Naive thymus-derived CD8-positive, alpha-beta T cell (primary cell): ENCODE data around the gene SYK. TPM values are rescaled to one million over a fixed set of nuclear protein-coding genes. Genes with fewer than 3 reads are reported as not detected.

ENCODE experiments used
- ATAC-seq, 2 donors: fragments of 150-1000 bp; cut with Tn5 transposase in 1 of 2; sonication (Bioruptor Pico), chemical (Tn5 transposase) in 1 of 2; 1 replicate in 1 of 2; 2 replicates in 1 of 2; pipeline ENCODE4 v1.10.0; 2021; ENCODE audit warnings: mild to moderate bottlenecking in 2 of 2, moderate library complexity in 2 of 2
- POLR2A ChIA-PET: fragments of 350-600 bp; sonication (Branson Sonifier 250); formaldehyde crosslinking; loops from one replicate; lab custom pipeline; 2021; ENCODE audit warnings: antibody characterized with exemption; lab: Charles Lee
- DNase-seq, 10 donors: peaks; one replicate each; pipeline versions ENCODE4 v3.0.0 to v3.0.0-alpha.2; 2020 to 2022
- H3K27ac Mint-ChIP-seq, 10 donors: one replicate each; pipeline ENCODE4 v1.8.0; 2020 to 2022; ENCODE audit warnings: mild to moderate bottlenecking in 10 of 10, mixed read lengths in 10 of 10, moderate library complexity in 4 of 10, inconsistent platforms in 1 of 10
- H3K27me3 Mint-ChIP-seq, 5 donors: one replicate each; pipeline ENCODE4 v1.8.0; 2021 to 2022; ENCODE audit warnings: mixed read lengths in 5 of 5
- H3K36me3 Mint-ChIP-seq, 3 donors: one replicate each; pipeline ENCODE4 v1.8.0; 2020 to 2022; ENCODE audit warnings: mixed read lengths in 3 of 3, mild to moderate bottlenecking in 2 of 3, inconsistent platforms in 1 of 3
- H3K4me1 Mint-ChIP-seq, 4 donors: one replicate each; pipeline ENCODE4 v1.8.0; 2021 to 2022; ENCODE audit warnings: mixed read lengths in 4 of 4
- H3K4me3 Mint-ChIP-seq, 10 donors: one replicate each; pipeline ENCODE4 v1.8.0; 2020 to 2022; ENCODE audit warnings: mild to moderate bottlenecking in 10 of 10, mixed read lengths in 10 of 10, moderate library complexity in 6 of 10, inconsistent platforms in 1 of 10
- H3K9me3 Mint-ChIP-seq, 9 donors: one replicate each; pipeline ENCODE4 v1.8.0; 2020 to 2022; ENCODE audit warnings: mixed read lengths in 9 of 9, mild to moderate bottlenecking in 3 of 9, inconsistent platforms in 1 of 9, moderate library complexity in 1 of 9
- polyA plus RNA-seq, 3 donors: library from polyadenylated mRNA; unstranded; fragments of 300-500 nt; fragmentation: Illumina TruSeq; gene quantifications; one replicate each; pipeline ENCODE4 v1.2.3, GENCODE V29; 2021
- total RNA-seq, 8 experiments: library from RNA in 2 of 8; stranded (reverse) in 2 of 8; gene quantifications; one replicate each; pipeline ENCODE4 v1.2.3 and lab custom pipeline; 2021 to 2026

The SYK gene
- total and polyA plus RNA-seq, 5 experiments from 2014 or later: 0.25 to 9.4 (median 0.54) TPM

DNA sequence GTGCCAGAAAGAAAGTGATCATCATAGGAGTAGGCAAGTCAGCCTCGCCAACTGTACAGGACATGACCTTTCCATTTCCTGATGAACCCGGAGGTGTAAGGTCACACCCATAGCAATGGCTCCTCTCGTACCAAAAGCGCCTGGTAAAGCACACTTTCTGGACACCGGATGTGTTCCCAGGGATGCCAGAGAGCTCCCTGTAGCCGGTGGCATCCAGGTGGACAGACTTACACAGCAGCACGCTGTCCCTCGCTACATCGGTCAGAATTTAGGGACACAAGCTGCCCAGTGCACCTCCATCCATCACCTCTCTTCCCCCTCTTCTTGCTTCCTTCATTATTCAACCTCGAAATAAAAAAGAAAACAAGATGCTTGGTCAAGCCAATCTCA lies 105.4 kb downstream of the SYK start:
- Mint-ChIP-seq H3K9me3 (peaks cover 0 to 8% (median 2%) of the 10 kb centered on the region in 9 donors), H3K36me3 (peaks cover 0 to 6% (median 2%) of the 10 kb centered on the region in 3 donors), H3K4me1 (no peaks in the 10 kb centered on the region), H3K27ac (no peak overlapping the region), H3K4me3 (no peak overlapping the region), H3K27me3 (peaks cover 0 to 4% (median 0%) of the 10 kb centered on the region in 5 donors)
- POLR2A ChIA-PET: no interaction called here
- no peak for ATAC-seq
- no peak for DNase-seq

DNA sequence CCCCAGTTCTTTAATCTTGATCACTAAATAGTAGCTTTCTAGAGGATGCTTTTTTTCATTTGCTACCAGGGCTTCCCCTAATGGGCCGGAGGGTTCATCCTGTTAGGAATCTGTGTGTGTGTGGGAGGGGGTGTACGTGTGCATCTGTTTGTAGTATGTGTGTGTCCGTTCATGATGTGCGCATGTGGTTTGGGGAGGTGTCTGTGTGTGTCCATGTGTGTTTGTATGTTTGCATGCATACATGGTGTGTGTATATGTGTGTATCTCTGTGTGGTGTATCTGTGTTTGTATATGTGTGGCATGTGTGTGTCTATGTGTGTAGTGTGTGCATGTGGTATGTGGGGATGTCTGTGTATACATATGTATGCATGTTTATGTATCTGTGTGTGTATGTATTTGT lies 106.2 kb downstream of the SYK start:
- ATAC-seq: no peak
- Mint-ChIP-seq H3K36me3 (peaks cover 0 to 6% (median 2%) of the 10 kb centered on the region in 3 donors), H3K27me3 (peaks cover 0 to 4% (median 0%) of the 10 kb centered on the region in 5 donors), H3K4me3 (no peak overlapping the region), H3K4me1 (no peaks in the 10 kb centered on the region), H3K9me3 (peaks cover 0 to 7% (median 0%) of the 10 kb centered on the region in 9 donors), H3K27ac (no peak overlapping the region)
- POLR2A ChIA-PET: no interaction called here
- no peak for DNase-seq

DNA sequence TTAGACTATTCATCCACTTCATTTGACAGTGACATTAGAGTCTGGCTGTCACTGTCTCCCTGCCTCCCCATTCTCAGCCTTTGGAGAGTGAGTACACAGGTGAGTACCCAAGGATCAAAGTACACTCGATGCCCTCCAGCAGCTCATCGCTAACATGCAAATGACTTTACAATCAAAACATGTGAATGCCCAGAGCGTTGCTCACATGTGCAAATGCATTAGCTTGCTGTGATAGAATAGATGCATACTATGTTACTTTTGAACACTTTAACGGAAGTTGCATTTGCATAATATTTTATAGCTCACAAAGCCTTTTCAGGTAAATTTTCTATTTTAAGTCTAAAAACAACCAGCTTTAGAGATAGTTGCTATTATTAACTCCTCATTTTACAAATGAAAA lies 107.6 kb downstream of the SYK start:
- no peak overlapping the region for H3K4me3 Mint-ChIP-seq
- no peak for ATAC-seq
- H3K36me3 Mint-ChIP-seq: no peaks in the 10 kb centered on the region
- H3K27ac Mint-ChIP-seq: no peak overlapping the region
- peaks cover 0 to 1% (median 0%) of the 10 kb centered on the region in 5 donors for H3K27me3 Mint-ChIP-seq
- no peak for DNase-seq
- POLR2A ChIA-PET: no interaction called here
- H3K9me3 Mint-ChIP-seq: no peaks in the 10 kb centered on the region
- H3K4me1 Mint-ChIP-seq: no peaks in the 10 kb centered on the region

- ATAC-seq (no peak), DNase-seq (no peak)
- Mint-ChIP-seq H3K27me3 (peaks cover 0 to 2% (median 0%) of the 10 kb centered on the region in 5 donors), H3K4me1 (no peaks in the 10 kb centered on the region), H3K27ac (no peak overlapping the region), H3K9me3 (no peaks in the 10 kb centered on the region), H3K36me3 (no peaks in the 10 kb centered on the region), H3K4me3 (no peak overlapping the region)
- POLR2A ChIA-PET: no interaction called here
These were observed 108.2 kb downstream of the SYK start for GRCh38 chr9:90909747-90910283.

GRCh38 chr9:90914196-90914595 lies 112.6 kb downstream of the SYK start:
- no peak overlapping the region for H3K4me3 Mint-ChIP-seq
- no peak overlapping the region for H3K27ac Mint-ChIP-seq
- no peaks in the 10 kb centered on the region for H3K36me3 Mint-ChIP-seq
- peaks cover 0 to 2% (median 0%) of the 10 kb centered on the region in 5 donors for H3K27me3 Mint-ChIP-seq
- no peaks in the 10 kb centered on the region for H3K4me1 Mint-ChIP-seq
- POLR2A ChIA-PET: interaction anchor here (1.4 kb wide), 1 partner anchor 511 kb away, joined by 7 read pairs; no protein-coding TSS in a partner anchor
- ATAC-seq: no peak
- DNase-seq: no peak
- no peaks in the 10 kb centered on the region for H3K9me3 Mint-ChIP-seq

DNA sequence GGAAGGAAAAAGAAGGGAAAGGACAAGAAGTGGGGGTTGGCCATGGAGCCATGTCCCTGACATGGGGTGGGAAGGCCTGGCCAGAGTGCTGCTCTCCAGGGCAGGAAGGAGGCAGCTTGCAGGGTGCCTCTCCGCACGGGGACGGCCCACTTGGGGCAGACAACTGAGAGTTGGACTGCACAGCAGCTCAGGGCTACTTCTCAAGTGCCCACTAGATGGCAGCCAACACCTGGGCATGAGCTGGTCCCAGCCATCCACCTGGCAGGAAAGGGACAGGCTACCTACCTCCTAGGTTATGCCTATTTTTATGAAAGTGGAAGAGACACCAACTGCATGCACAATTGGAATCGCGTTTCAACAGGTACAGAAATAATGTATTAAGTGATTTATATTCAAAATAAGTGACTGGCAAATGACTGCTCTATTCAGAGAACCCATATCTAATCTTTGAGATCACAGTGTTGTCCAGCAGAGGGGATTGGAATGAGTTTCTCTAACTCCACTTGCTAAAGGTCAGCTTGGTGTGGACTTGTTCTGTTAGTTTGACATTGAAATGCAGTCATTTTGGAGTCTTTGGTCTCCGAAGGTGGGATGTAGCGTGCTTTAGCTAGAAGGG lies 113.4 kb downstream of the SYK start:
- POLR2A ChIA-PET: interaction anchor here (1.1 to 1.4 kb wide), 2 partner anchors 510 to 812 kb away, joined by 3 to 7 read pairs; no protein-coding TSS in a partner anchor
- Mint-ChIP-seq H3K9me3 (no peaks in the 10 kb centered on the region), H3K4me3 (no peak overlapping the region)

DNA sequence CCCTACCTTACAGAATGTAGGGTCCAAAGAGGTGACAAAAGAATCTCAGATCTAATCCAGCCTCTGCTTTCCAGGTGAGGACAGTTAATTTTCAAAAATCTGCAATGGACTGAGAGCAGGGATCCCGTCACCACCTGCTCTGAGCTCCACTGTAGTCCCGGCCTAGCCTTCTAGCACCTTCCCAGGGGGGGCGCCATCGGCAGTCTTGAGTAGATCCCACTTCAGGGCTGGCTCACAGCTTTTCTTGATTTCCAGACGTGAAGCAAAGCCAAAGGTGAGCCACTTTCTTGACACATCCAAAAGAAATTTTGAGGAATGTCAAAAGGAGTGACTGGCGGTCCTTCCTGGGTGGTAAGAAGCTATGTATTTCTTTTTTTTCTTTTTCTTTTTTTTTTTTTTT lies 114.1 kb downstream of the SYK start:
- no peak for ATAC-seq
- POLR2A ChIA-PET: interaction anchor here (1.1 to 1.4 kb wide), 2 partner anchors 509 to 812 kb away, joined by 3 to 7 read pairs; no protein-coding TSS in a partner anchor
- Mint-ChIP-seq H3K36me3 (no peaks in the 10 kb centered on the region), H3K4me3 (no peak overlapping the region), H3K9me3 (no peaks in the 10 kb centered on the region), H3K27me3 (peaks cover 0 to 5% (median 0%) of the 10 kb centered on the region in 5 donors), H3K27ac (no peak overlapping the region), H3K4me1 (no peaks in the 10 kb centered on the region)
- DNase-seq: no peak

More for the DNA sequence above, 113.4 kb downstream of the SYK start:
- no peak overlapping the region for H3K27ac Mint-ChIP-seq
- H3K27me3 Mint-ChIP-seq: peaks cover 0 to 2% (median 0%) of the 10 kb centered on the region in 5 donors
- H3K4me1 Mint-ChIP-seq: no peaks in the 10 kb centered on the region
- peak; percentile 39 to 82 (median 68) for DNase-seq
- no peaks in the 10 kb centered on the region for H3K36me3 Mint-ChIP-seq
- ATAC-seq: peak; percentile 96 to 100

DNA sequence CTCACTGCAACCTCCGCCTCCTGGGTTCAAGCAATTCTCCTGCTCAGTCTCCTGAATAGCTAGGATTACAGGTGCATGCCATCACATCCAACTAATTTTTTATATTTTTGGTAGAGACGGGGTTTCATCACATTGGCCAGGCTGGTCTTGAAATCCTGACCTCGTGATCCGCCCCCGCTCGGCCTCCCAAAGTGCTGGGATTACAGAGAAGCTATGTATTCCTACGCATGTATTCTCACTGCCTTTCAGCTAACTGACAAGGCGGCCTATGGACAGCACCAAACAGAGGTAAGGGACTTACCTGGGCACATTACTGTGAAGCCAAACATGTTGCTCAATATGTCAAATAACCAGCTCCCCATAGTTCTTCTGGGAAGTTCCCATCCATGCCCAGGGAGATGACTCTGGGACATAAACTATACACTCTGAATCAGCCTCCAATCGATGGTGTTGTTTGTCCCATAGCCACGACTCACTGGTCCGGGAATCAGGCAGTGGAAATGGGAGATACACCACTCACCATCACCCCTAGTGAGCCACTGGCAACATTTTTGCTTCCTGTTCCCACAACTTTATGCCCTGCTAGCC lies 114.6 kb downstream of the SYK start:
- DNase-seq (no peak), ATAC-seq (no peak)
- no peaks in the 10 kb centered on the region for H3K9me3 Mint-ChIP-seq
- no peak overlapping the region for H3K27ac Mint-ChIP-seq
- H3K4me3 Mint-ChIP-seq: no peak overlapping the region
- peaks cover 0 to 6% (median 0%) of the 10 kb centered on the region in 5 donors for H3K27me3 Mint-ChIP-seq
- POLR2A ChIA-PET: interaction anchor here (0.7 kb wide), 1 partner anchor 771 kb away, joined by 3 read pairs; no protein-coding TSS in a partner anchor
- H3K4me1 Mint-ChIP-seq: no peaks in the 10 kb centered on the region
- no peaks in the 10 kb centered on the region for H3K36me3 Mint-ChIP-seq

GRCh38 chr9:90919883-90920282 lies 118.3 kb downstream of the SYK start:
- POLR2A ChIA-PET: no interaction called here
- Mint-ChIP-seq H3K9me3 (no peaks in the 10 kb centered on the region), H3K4me3 (no peak overlapping the region), H3K27ac (no peak overlapping the region), H3K36me3 (no peaks in the 10 kb centered on the region), H3K27me3 (peaks cover 0 to 20% (median 6%) of the 10 kb centered on the region in 5 donors), H3K4me1 (peaks cover 0 to 2% (median 0%) of the 10 kb centered on the region in 4 donors)
- ATAC-seq (no peak), DNase-seq (no peak)

- H3K9me3 Mint-ChIP-seq: no peaks in the 10 kb centered on the region
- no peak overlapping the region for H3K4me3 Mint-ChIP-seq
- peaks cover 0 to 2% (median 0%) of the 10 kb centered on the region in 4 donors for H3K4me1 Mint-ChIP-seq
- no peak for ATAC-seq
- no peaks in the 10 kb centered on the region for H3K36me3 Mint-ChIP-seq
- no peak for DNase-seq
- H3K27me3 Mint-ChIP-seq: peaks cover 1 to 20% (median 10%) of the 10 kb centered on the region in 5 donors
- POLR2A ChIA-PET: no interaction called here
- no peak overlapping the region for H3K27ac Mint-ChIP-seq
These were observed 119.5 kb downstream of the SYK start for GRCh38 chr9:90921104-90921503.

- Mint-ChIP-seq H3K27me3 (peaks cover 1 to 20% (median 10%) of the 10 kb centered on the region in 5 donors), H3K36me3 (no peaks in the 10 kb centered on the region), H3K9me3 (no peaks in the 10 kb centered on the region), H3K4me1 (peaks cover 0 to 2% (median 0%) of the 10 kb centered on the region in 4 donors), H3K4me3 (no peak overlapping the region), H3K27ac (no peak overlapping the region)
- ATAC-seq (no peak), DNase-seq (no peak)
- POLR2A ChIA-PET: no interaction called here
These were observed 120.3 kb downstream of the SYK start for GRCh38 chr9:90921969-90922368.

DNA sequence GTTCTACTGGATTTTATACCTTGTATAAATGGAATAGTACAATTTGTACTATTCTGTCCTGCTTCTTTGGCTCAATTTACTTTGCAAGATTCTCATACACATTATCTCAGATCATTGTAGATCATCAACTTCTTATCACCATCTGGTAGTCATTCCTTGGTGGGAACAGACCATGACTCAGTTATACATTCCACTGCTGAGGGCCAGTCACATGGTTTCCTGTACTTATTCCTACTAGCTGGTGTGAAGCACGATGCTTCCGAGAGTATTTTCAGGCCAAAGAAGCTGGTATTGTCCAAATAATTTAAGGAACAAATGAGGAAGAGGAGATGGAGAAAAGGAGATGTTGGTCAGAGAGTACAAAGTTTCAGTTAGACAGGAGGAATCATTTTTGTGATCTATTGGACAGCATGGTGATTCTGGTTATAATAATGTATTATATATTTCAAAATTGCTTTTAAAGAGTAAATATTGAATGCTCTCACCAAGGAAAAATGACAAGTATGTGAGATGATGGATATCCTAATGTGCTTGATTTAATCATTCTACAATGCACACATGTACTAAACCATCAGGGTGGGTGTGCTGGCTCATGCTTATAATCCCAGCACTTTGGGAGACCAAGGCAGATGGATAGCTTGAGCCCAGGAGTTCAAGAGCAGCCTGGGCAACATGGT lies 124.1 kb downstream of the SYK start:
- DNase-seq: no peak
- peaks cover 0 to 2% (median 0%) of the 10 kb centered on the region in 4 donors for H3K4me1 Mint-ChIP-seq
- H3K9me3 Mint-ChIP-seq: no peaks in the 10 kb centered on the region
- H3K4me3 Mint-ChIP-seq: no peak overlapping the region
- H3K36me3 Mint-ChIP-seq: no peaks in the 10 kb centered on the region
- H3K27ac Mint-ChIP-seq: no peak overlapping the region
- POLR2A ChIA-PET: no interaction called here
- no peak for ATAC-seq
- peaks cover 3 to 20% (median 6%) of the 10 kb centered on the region in 5 donors for H3K27me3 Mint-ChIP-seq

GRCh38 chr9:90926936-90927335 lies 125.3 kb downstream of the SYK start:
- ATAC-seq (no peak), DNase-seq (no peak)
- H3K9me3 Mint-ChIP-seq: no peaks in the 10 kb centered on the region
- no peak overlapping the region for H3K27ac Mint-ChIP-seq
- H3K36me3 Mint-ChIP-seq: no peaks in the 10 kb centered on the region
- H3K4me1 Mint-ChIP-seq: peaks cover 0 to 2% (median 0%) of the 10 kb centered on the region in 4 donors
- POLR2A ChIA-PET: no interaction called here
- peaks cover 3 to 20% (median 6%) of the 10 kb centered on the region in 5 donors for H3K27me3 Mint-ChIP-seq
- H3K4me3 Mint-ChIP-seq: no peak overlapping the region
